ENCODE measurements around the gene ATL1.

The ATL1 gene

DNA sequence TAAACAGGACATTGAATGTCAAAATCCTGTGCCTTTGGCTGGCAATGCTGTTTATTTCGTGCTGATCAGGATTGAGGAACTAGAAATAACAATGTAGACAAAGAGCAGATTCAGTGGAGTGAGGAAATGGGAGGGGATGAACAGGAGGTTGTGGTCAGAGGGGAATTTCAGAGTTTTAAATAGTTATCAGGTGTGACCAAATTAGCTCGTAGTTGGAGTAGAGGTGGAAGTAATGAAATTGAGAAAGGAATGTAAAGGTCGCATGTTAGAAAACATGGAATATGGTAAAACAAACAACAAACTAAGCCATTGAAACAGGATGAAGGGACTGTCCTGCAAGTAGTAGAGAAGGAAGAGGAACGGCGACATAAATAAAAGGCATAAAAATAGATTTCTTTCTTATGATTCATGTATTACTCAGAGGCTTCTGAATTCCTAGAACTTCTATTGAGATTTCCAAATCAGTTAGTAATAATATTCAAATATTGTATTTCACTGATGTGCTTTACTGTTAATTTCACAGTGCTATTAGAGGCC, 117.7 kb downstream of the ATL1 start:
- no peaks in the 10 kb centered on the region for H3K27me3 Mint-ChIP-seq
- peak overlapping the region in 1 of 2 donors; percentile 0 for H3K27ac Mint-ChIP-seq
- no peak for ATAC-seq (replicated peaks)
- H3K4me1 Mint-ChIP-seq (ENCODE audit: low read depth in 2 of 2), result peaks cover 0 to 4% of the 10 kb centered on the region in 2 donors
- H3K9me3 Mint-ChIP-seq, result no peaks in the 10 kb centered on the region
- DNase-seq, result no peak
- no peak overlapping the region for H3K4me3 Mint-ChIP-seq
- no peaks in the 10 kb centered on the region for H3K36me3 Mint-ChIP-seq (ENCODE audit: insufficient read depth)

DNA sequence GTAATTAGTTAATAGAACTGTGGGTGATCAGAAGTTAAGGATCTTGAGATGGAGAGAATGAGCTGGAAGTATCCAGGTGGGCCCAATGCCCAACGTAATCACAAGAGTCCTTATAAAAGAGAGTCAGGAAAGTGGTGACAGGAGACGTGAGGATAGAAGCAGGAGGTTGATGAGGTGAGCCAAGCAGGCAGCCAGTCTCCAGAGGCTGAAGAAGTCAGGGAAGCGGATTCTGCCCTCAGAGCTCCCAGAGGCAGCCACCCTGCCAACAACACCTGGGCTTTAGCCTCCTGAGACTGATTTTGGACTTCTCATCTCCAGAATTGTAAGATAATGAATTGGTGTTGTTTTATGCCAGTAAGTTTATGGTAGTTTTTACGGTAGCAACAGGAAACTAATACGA, 118.2 kb downstream of the ATL1 start:
- H3K27ac Mint-ChIP-seq, result no peak overlapping the region
- H3K36me3 Mint-ChIP-seq (ENCODE audit: insufficient read depth), result no peaks in the 10 kb centered on the region
- no peak for DNase-seq
- peaks cover 0 to 4% of the 10 kb centered on the region in 2 donors for H3K4me1 Mint-ChIP-seq (ENCODE audit: low read depth in 2 of 2)
- no peaks in the 10 kb centered on the region for H3K27me3 Mint-ChIP-seq
- ATAC-seq (replicated peaks), result no peak
- no peak overlapping the region for H3K4me3 Mint-ChIP-seq
- no peaks in the 10 kb centered on the region for H3K9me3 Mint-ChIP-seq

DNA sequence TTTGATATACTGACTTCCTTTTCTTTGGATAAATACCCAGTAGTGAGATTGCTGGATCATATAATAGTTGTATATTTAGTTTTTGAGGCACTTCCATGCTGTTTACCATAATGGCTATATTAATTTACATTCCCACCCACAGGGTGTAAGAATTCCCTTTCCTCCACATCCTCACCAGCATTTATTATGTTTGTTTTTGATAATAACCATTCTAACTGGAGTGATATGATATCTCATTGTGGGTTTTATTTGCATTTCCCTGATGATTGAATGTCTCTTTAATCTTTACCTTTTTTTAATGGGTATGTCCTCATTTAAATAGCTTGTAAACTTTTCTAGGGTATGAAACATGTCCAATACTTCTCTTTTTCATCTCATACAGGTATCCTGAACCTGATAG, 119.7 kb downstream of the ATL1 start:
- no peak overlapping the region for H3K4me3 Mint-ChIP-seq
- no peaks in the 10 kb centered on the region for H3K36me3 Mint-ChIP-seq (ENCODE audit: insufficient read depth)
- H3K4me1 Mint-ChIP-seq (ENCODE audit: low read depth in 2 of 2), result peaks cover 0 to 4% of the 10 kb centered on the region in 2 donors
- H3K27ac Mint-ChIP-seq, result no peak overlapping the region
- H3K9me3 Mint-ChIP-seq, result no peaks in the 10 kb centered on the region
- ATAC-seq (replicated peaks) (no peak), DNase-seq (no peak)
- no peaks in the 10 kb centered on the region for H3K27me3 Mint-ChIP-seq

All from effector memory CD8-positive, alpha-beta T cell (primary cell).